CD4-positive, alpha-beta memory T cell (primary cell): ENCODE data around the gene MARF1. TPM values are rescaled to one million over a fixed set of nuclear protein-coding genes. Genes with fewer than 3 reads are reported as not detected.
A peak's percentile ranks its signal among the peaks of the same experiment; 100 is the strongest.

Experiments used
- CTCF ChIA-PET: fragments of 350-600 bp; sonication (Branson Sonifier 250); formaldehyde crosslinking; loops from one replicate; lab custom pipeline; 2021; ENCODE audit warnings: inconsistent platforms; ENCODE audit not compliant: partially characterized antibody; lab: Charles Lee
- POLR2A ChIA-PET: fragments of 350-600 bp; sonication (Branson Sonifier 250); formaldehyde crosslinking; loops from one replicate; lab custom pipeline; 2021; ENCODE audit not compliant: partially characterized antibody; lab: Charles Lee
- DNase-seq, 5 donors: peaks; one replicate each; pipeline versions ENCODE4 v3.0.0 to v3.0.0-alpha.2; 2020 to 2022; ENCODE audit warnings: mixed read lengths in 1 of 5
- H3K27ac ChIP-seq: one replicate; pipeline ENCODE4 v1.7.0; 2013; ENCODE audit warnings: low read depth, low read length
- H3K27me3 ChIP-seq: 2 replicates; pipeline ENCODE4 v1.7.0; 2013; ENCODE audit warnings: mild to moderate bottlenecking, low read length, moderate library complexity; ENCODE audit not compliant: insufficient read depth
- H3K36me3 ChIP-seq: 2 replicates; pipeline ENCODE4 v1.7.0; 2013; ENCODE audit warnings: mild to moderate bottlenecking, low read length, moderate library complexity; ENCODE audit not compliant: insufficient read depth
- H3K4me1 ChIP-seq: 2 replicates; pipeline ENCODE4 v1.7.0; 2013; ENCODE audit warnings: mild to moderate bottlenecking, low read length, moderate library complexity; ENCODE audit not compliant: insufficient read depth
- H3K4me3 ChIP-seq, 2 donors: one replicate each; pipeline ENCODE4 v1.7.0; 2013; ENCODE audit warnings: low read length in 2 of 2, mild to moderate bottlenecking in 1 of 2
- H3K9me3 ChIP-seq, 2 donors: one replicate each; pipeline ENCODE4 v1.7.0; 2013; ENCODE audit warnings: low read length in 2 of 2, control low read depth in 1 of 2; ENCODE audit not compliant: control insufficient read depth in 1 of 2
- H3K27ac Mint-ChIP-seq, 7 donors: one replicate each; pipeline ENCODE4 v1.8.0; 2020 to 2021; ENCODE audit warnings: mixed read lengths in 7 of 7, mild to moderate bottlenecking in 6 of 7, inconsistent platforms in 3 of 7, moderate library complexity in 3 of 7
- H3K27me3 Mint-ChIP-seq, 2 donors: one replicate each; pipeline ENCODE4 v1.8.0; 2020 to 2021; ENCODE audit warnings: mixed read lengths in 2 of 2
- H3K36me3 Mint-ChIP-seq, 2 donors: one replicate each; pipeline ENCODE4 v1.8.0; 2020 to 2021; ENCODE audit warnings: mixed read lengths in 2 of 2, inconsistent platforms in 1 of 2, mild to moderate bottlenecking in 1 of 2
- H3K4me1 Mint-ChIP-seq, 4 donors: one replicate each; pipeline ENCODE4 v1.8.0; 2020 to 2021; ENCODE audit warnings: mixed read lengths in 4 of 4, mild to moderate bottlenecking in 1 of 4
- H3K4me3 Mint-ChIP-seq, 8 donors: one replicate each; pipeline ENCODE4 v1.8.0; 2020 to 2021; ENCODE audit warnings: mixed read lengths in 8 of 8, mild to moderate bottlenecking in 7 of 8, moderate library complexity in 6 of 8, inconsistent platforms in 3 of 8
- H3K9me3 Mint-ChIP-seq, 8 donors: one replicate each; pipeline ENCODE4 v1.8.0; 2020 to 2021; ENCODE audit warnings: mixed read lengths in 8 of 8, mild to moderate bottlenecking in 5 of 8, inconsistent platforms in 3 of 8, moderate library complexity in 1 of 8
- intact Hi-C: fragments of 100-400 bp; cut with micrococcal nuclease; formaldehyde crosslinking; loops from one replicate; pipeline ENCODE4 v1.15.1; 2023
- polyA plus RNA-seq, 2 donors: library from polyadenylated mRNA; unstranded; fragments of 300-500 nt; fragmentation: Illumina TruSeq; gene quantifications; one replicate each; pipeline ENCODE4 v1.2.3, GENCODE V29; 2021
- total RNA-seq, 2 experiments: library from RNA; stranded (reverse); gene quantifications; one replicate each; pipeline ENCODE4 v1.2.3, GENCODE V29; 2021

Gene MARF1
- total and polyA plus RNA-seq, 4 experiments from 2014 or later = 6.8 to 235 (median 121) TPM

GRCh38 chr16:15604460-15605440 lies 38.2 kb downstream of the MARF1 start:
- Histone ChIP-seq H3K9me3 (no peaks in the 10 kb centered on the region), H3K4me3 (no peak overlapping the region), H3K36me3 (peaks cover 97% of the 10 kb centered on the region), H3K27ac (no peak overlapping the region), H3K27me3 (no peaks in the 10 kb centered on the region), H3K4me1 (no peaks in the 10 kb centered on the region)
- H3K4me1 Mint-ChIP-seq = peaks cover 0 to 11% (median 7%) of the 10 kb centered on the region in 4 donors
- no peak for DNase-seq
- intact Hi-C loops = no loop called here
- ChIA-PET CTCF (interaction anchor here (1.1 to 1.4 kb wide), 2 partner anchors 10 to 100 kb away, joined by 3 to 4 read pairs; no protein-coding TSS in a partner anchor), POLR2A (interaction anchor here (1.1 kb wide), 1 partner anchor 23 kb away, joined by 3 read pairs; no protein-coding TSS in a partner anchor)
- H3K9me3 Mint-ChIP-seq = no peaks in the 10 kb centered on the region
- peak overlapping the region in 4 of 7 donors; percentile 7 to 56 (median 27) for H3K27ac Mint-ChIP-seq
- H3K4me3 Mint-ChIP-seq = no peak overlapping the region
- H3K36me3 Mint-ChIP-seq = peaks cover 76 to 94% of the 10 kb centered on the region in 2 donors
- no peaks in the 10 kb centered on the region for H3K27me3 Mint-ChIP-seq

- Histone ChIP-seq H3K27ac (no peak overlapping the region), H3K27me3 (no peaks in the 10 kb centered on the region), H3K4me3 (no peak overlapping the region), H3K36me3 (peaks cover 99% of the 10 kb centered on the region), H3K9me3 (no peaks in the 10 kb centered on the region), H3K4me1 (no peaks in the 10 kb centered on the region)
- Mint-ChIP-seq H3K4me1 (peaks cover 0 to 8% (median 7%) of the 10 kb centered on the region in 4 donors), H3K36me3 (peaks cover 77 to 88% of the 10 kb centered on the region in 2 donors), H3K4me3 (no peak overlapping the region), H3K9me3 (no peaks in the 10 kb centered on the region), H3K27me3 (no peaks in the 10 kb centered on the region), H3K27ac (peak overlapping the region in 2 of 7 donors; percentile 3 to 72)
- DNase-seq = no peak
- intact Hi-C loops = no loop called here
- ChIA-PET POLR2A (interaction anchor here (1.0 kb wide), 1 partner anchor 40 kb away, joined by 4 read pairs; the partner anchor contains the start of gene MARF1), CTCF (interaction anchor here (1.4 kb wide), 1 partner anchor 40 kb away, joined by 4 read pairs; the partner anchor contains the start of gene MARF1)
Observed at GRCh38 chr16:15602285-15603044, 40.5 kb downstream of the MARF1 start.

GRCh38 chr16:15601212-15601879 lies 41.6 kb downstream of the MARF1 start:
- Histone ChIP-seq H3K36me3 (peaks cover 99% of the 10 kb centered on the region), H3K27me3 (no peaks in the 10 kb centered on the region), H3K4me3 (no peak overlapping the region), H3K4me1 (no peaks in the 10 kb centered on the region), H3K9me3 (no peaks in the 10 kb centered on the region), H3K27ac (no peak overlapping the region)
- Mint-ChIP-seq H3K9me3 (no peaks in the 10 kb centered on the region), H3K36me3 (peaks cover 80 to 91% of the 10 kb centered on the region in 2 donors), H3K27ac (peak overlapping the region in 4 of 7 donors; percentile 11 to 85 (median 80)), H3K27me3 (no peaks in the 10 kb centered on the region), H3K4me1 (peaks cover 0 to 5% (median 4%) of the 10 kb centered on the region in 4 donors), H3K4me3 (no peak overlapping the region)
- intact Hi-C loops = no loop called here
- POLR2A ChIA-PET = interaction anchor here (0.8 kb wide), 1 partner anchor 9 kb away, joined by 3 read pairs; no protein-coding TSS in a partner anchor
- no peak for DNase-seq
- CTCF ChIA-PET = no interaction called here

GRCh38 chr16:15599303-15600070 lies 43.5 kb downstream of the MARF1 start:
- no peaks in the 10 kb centered on the region for H3K9me3 Mint-ChIP-seq
- H3K27ac Mint-ChIP-seq = peak overlapping the region in 3 of 7 donors; percentile 66 to 81 (median 72)
- H3K36me3 ChIP-seq = peaks cover 99% of the 10 kb centered on the region
- H3K27me3 ChIP-seq = no peaks in the 10 kb centered on the region
- POLR2A ChIA-PET = no interaction called here
- no peak overlapping the region for H3K4me3 ChIP-seq
- H3K9me3 ChIP-seq = no peaks in the 10 kb centered on the region
- H3K36me3 Mint-ChIP-seq = peaks cover 84 to 92% of the 10 kb centered on the region in 2 donors
- intact Hi-C loops = loop anchor here (10.0 kb wide), 1 partner anchor 75 kb away; no protein-coding TSS in a partner anchor
- peaks cover 5 to 11% (median 7%) of the 10 kb centered on the region in 4 donors for H3K4me1 Mint-ChIP-seq
- no peak for DNase-seq
- CTCF ChIA-PET = interaction anchor here (1.0 kb wide), 1 partner anchor 104 kb away, joined by 3 read pairs; no protein-coding TSS in a partner anchor
- no peak overlapping the region for H3K27ac ChIP-seq
- no peak overlapping the region for H3K4me3 Mint-ChIP-seq
- no peaks in the 10 kb centered on the region for H3K27me3 Mint-ChIP-seq
- H3K4me1 ChIP-seq = peaks cover 8% of the 10 kb centered on the region

- Mint-ChIP-seq H3K36me3 (peaks cover 88 to 90% of the 10 kb centered on the region in 2 donors), H3K4me3 (no peak overlapping the region), H3K27me3 (no peaks in the 10 kb centered on the region), H3K9me3 (no peaks in the 10 kb centered on the region), H3K4me1 (peaks cover 6 to 17% (median 9%) of the 10 kb centered on the region in 4 donors), H3K27ac (peak overlapping the region in 3 of 7 donors; percentile 65 to 74 (median 67))
- intact Hi-C loops = loop anchor here (10.0 kb wide), 1 partner anchor 74 kb away; no protein-coding TSS in a partner anchor
- H3K36me3 ChIP-seq = peaks cover 91% of the 10 kb centered on the region
- H3K4me3 ChIP-seq = no peak overlapping the region
- no peak for DNase-seq
- ChIA-PET CTCF (interaction anchor here (1.0 to 2.4 kb wide), 2 partner anchors 45 to 105 kb away, joined by 3 to 7 read pairs; partner anchors contain the start of gene MARF1), POLR2A (interaction anchor here (1.5 to 2.5 kb wide), 2 partner anchors 37 to 44 kb away, joined by 6 to 15 read pairs; partner anchors contain the start of gene MARF1)
- peaks cover 8% of the 10 kb centered on the region for H3K4me1 ChIP-seq
- no peak overlapping the region for H3K27ac ChIP-seq
- no peaks in the 10 kb centered on the region for H3K9me3 ChIP-seq
- no peaks in the 10 kb centered on the region for H3K27me3 ChIP-seq
Observed at GRCh38 chr16:15598648-15599190, 44.2 kb downstream of the MARF1 start.
